ENCODE data around the gene TANC1.

Gene TANC1

DNA sequence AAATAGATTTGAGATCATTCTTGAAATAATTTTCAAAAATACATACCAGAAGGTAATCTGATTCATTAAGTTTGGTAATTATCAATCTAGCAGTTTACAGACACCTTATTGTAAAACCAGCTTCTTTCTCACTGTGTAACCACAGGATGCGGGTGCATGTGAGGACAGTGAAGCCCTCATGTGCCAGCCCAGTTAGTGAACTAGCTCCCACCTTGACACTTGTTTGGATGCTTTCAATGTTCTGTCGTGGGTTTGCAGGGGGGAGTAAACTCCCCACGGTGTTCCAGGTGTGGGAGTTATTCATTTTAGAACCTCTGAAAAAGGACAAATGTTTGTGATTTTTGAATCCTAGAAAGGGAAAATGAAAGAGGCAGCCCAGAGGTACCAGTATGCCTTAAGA, 259.0 kb downstream of the TANC1 start:
- TF ChIP-seq, protein P1, sequence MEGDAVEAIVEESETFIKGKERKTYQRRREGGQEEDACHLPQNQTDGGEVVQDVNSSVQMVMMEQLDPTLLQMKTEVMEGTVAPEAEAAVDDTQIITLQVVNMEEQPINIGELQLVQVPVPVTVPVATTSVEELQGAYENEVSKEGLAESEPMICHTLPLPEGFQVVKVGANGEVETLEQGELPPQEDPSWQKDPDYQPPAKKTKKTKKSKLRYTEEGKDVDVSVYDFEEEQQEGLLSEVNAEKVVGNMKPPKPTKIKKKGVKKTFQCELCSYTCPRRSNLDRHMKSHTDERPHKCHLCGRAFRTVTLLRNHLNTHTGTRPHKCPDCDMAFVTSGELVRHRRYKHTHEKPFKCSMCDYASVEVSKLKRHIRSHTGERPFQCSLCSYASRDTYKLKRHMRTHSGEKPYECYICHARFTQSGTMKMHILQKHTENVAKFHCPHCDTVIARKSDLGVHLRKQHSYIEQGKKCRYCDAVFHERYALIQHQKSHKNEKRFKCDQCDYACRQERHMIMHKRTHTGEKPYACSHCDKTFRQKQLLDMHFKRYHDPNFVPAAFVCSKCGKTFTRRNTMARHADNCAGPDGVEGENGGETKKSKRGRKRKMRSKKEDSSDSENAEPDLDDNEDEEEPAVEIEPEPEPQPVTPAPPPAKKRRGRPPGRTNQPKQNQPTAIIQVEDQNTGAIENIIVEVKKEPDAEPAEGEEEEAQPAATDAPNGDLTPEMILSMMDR (conservative IDR thresholded peaks at IDR 0.05): no peak
- H3K27ac ChIP-seq: no peak overlapping the region

GRCh38 chr2:159228081-159228581, 259.7 kb downstream of the TANC1 start:
- H3K27ac ChIP-seq: no peak overlapping the region
- TF ChIP-seq, protein P1 (conservative IDR thresholded peaks at IDR 0.05): no peak

DNA sequence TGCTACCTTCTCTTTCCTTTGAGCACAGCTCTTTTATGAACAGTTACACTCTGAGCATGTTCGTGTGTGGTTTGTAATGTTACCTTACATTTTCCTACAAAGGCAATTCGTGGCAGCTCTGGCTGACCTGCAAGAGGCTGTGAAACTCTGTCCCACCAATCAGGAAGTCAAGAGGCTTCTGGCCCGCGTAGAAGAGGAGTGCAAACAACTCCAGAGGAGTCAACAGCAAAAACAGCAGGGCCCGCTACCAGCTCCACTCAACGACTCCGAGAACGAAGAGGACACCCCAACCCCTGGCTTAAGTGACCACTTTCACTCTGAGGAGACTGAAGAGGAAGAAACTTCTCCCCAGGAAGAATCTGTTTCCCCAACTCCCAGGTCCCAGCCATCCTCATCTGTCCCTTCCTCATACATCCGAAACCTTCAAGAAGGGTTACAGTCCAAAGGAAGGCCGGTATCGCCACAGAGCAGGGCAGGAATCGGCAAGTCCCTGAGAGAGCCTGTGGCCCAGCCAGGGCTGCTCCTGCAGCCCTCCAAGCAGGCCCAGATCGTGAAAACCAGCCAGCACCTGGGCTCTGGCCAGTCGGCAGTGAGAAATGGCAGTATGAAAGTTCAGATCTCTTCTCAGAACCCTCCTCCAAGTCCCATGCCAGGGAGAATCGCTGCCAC, 261.2 kb downstream of the TANC1 start:
- TF ChIP-seq, protein P1 (conservative IDR thresholded peaks at IDR 0.05): no peak
- no peak overlapping the region for H3K27ac ChIP-seq

GRCh38 chr2:159230145-159230877, 261.9 kb downstream of the TANC1 start:
- TF ChIP-seq, protein P1 (conservative IDR thresholded peaks at IDR 0.05): no peak
- H3K27ac ChIP-seq: no peak overlapping the region

DNA sequence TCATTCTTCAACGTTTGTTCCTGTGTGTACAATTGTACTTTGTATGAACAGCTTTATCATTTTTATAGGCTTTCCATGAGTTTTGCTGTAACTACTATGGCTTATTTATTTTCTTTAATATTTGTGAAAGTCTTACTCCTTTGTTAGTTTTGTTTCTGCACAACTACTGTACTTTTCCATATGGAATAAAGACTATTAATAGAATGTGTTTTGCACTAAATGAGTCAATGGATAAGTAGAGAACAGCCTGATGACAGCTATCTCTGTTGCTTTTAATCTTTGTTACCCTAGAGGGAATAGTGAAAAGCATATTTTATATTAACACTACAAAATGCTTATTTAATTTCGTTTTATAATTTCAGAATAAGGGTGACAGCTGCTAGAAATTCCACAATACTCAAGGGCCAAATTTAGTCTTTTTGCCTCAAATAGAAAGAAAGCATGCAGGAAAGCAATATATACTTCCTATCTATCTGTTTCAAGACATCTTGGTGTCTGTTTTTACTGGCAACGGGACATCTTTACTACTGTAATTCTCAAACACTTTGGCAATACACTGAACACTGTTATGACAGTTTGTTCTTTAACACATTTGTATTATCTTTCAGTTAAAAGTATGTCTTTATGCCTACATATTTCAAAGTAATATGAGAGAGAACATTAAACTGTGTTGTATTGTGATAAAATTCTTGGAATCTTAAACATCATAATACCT, 264.2 kb downstream of the TANC1 start:
- no peak overlapping the region for H3K27ac ChIP-seq
- TF ChIP-seq, protein P1 (conservative IDR thresholded peaks at IDR 0.05): no peak

DNA sequence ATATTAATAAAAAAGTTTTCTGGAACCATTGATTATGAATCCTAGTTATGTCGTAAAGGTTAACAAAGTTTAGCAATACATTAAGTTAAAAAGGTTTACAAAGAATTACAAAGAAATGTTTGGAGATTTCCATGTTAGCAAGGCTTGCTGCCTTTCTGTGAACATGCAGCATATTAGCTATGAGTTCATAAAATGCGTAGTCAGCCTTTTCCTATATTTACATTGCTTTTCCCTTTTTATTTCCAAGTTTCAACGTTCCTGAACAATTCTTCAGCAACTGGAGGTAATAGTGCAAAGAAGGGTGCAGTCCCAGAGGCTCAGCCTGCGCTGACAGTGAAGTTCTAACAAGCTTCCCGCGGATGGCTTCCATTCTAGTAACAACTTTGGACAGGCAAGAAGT, 266.4 kb downstream of the TANC1 start:
- H3K27ac ChIP-seq: no peak overlapping the region
- TF ChIP-seq, protein P1 (conservative IDR thresholded peaks at IDR 0.05): no peak

GRCh38 chr2:159243529-159243928, 275.1 kb downstream of the TANC1 start:
- no peak overlapping the region for H3K27ac ChIP-seq
- TF ChIP-seq, protein P1 (conservative IDR thresholded peaks at IDR 0.05): no peak

Data from VCaP (cell line).